Hindlimb muscle (tissue), 1 donor: ENCODE data around the gene ARSA. TPM values are rescaled to one million over a fixed set of nuclear protein-coding genes. Genes with fewer than 3 reads are reported as not detected.

Experiments used
- DNase-seq: peaks from one replicate; pipeline ENCODE4 v3.0.0-alpha.2; 2013
- polyA plus RNA-seq: library from polyadenylated mRNA; unstranded; fragments of 120-200 nt; gene quantifications from one replicate; pipeline ENCODE4 v1.2.1, GENCODE V29; 2013; ENCODE audit not compliant: insufficient read length

Gene ARSA
- polyA plus RNA-seq, 1 donor, result 18.1 TPM

- no peak for DNase-seq
These were observed 48.2 kb downstream of the ARSA start for GRCh38 chr22:50579752-50580151.

- DNase-seq, result no peak
These were observed 49.1 kb downstream of the ARSA start for GRCh38 chr22:50578776-50579310.

- no peak for DNase-seq
These were observed 49.8 kb downstream of the ARSA start, which contains the start of gene CPT1B for GRCh38 chr22:50577987-50578775. CPT1B (minus strand) TSS chr22:50578427; CDS start chr22:50577915, 512 bp downstream.

- DNase-seq, result no peak
These were observed 50.3 kb downstream of the ARSA start for GRCh38 chr22:50577697-50577986.

- no peak for DNase-seq
These were observed 50.9 kb downstream of the ARSA start for GRCh38 chr22:50576806-50577696.

DNA sequence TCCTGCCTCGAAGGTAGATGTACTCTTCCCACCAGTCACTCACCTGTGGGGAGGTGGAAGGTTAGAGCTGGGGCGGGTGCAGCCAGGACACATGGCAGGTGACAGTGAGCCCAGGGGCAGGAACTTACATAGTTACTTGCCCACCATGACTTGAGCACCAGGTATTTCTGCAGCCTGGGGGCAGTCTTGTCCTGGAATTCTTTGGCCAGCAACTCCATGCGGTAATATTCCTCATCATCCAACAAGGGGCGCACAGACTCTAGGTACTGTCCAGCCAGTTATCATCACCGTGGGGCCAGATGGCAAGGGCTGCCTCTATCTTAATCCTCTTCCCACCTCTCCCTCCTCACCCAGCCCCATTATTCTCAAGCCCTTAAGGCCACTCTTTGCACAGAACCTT is 51.9 kb downstream of the ARSA start:
- DNase-seq, result no peak

- no peak for DNase-seq
These were observed 52.5 kb downstream of the ARSA start for GRCh38 chr22:50575426-50575941.

Other genes with a start within 250 kb of the ARSA start
- gene SBF1, start 153.1 kb downstream of the ARSA start, polyA plus RNA-seq, result 53.0 TPM
- 0.26 TPM for gene ADM2, start 146.6 kb downstream of the ARSA start, polyA plus RNA-seq
- gene MIOX, start 141.3 kb downstream of the ARSA start, polyA plus RNA-seq, result not detected
- 42.2 TPM for gene LMF2, start 120.5 kb downstream of the ARSA start, polyA plus RNA-seq
- 36.3 TPM for gene NCAPH2, start 119.9 kb downstream of the ARSA start, polyA plus RNA-seq
- 6.1 TPM for gene SCO2, start 102.6 kb downstream of the ARSA start, polyA plus RNA-seq
- gene TYMP, start 98.1 kb downstream of the ARSA start, polyA plus RNA-seq, result 6.7 TPM
- not detected for gene KLHDC7B, start 82.3 kb downstream of the ARSA start, polyA plus RNA-seq
- gene SYCE3, start 65.2 kb downstream of the ARSA start, polyA plus RNA-seq, result not detected
- gene CPT1B, start 49.7 kb downstream of the ARSA start, polyA plus RNA-seq, result 52.6 TPM
- 52.7 TPM for gene CHKB, start 45.3 kb downstream of the ARSA start, polyA plus RNA-seq
- gene MAPK8IP2, start 27.4 kb downstream of the ARSA start, polyA plus RNA-seq, result 0.70 TPM
- 22.7 TPM for gene SHANK3, start 44.7 kb upstream of the ARSA start, polyA plus RNA-seq
- gene ACR, start 110.1 kb upstream of the ARSA start, polyA plus RNA-seq, result 0.45 TPM
- 22.3 TPM for gene RABL2B, start 155.5 kb upstream of the ARSA start, polyA plus RNA-seq